Muscle layer of duodenum (tissue), 2 donors: ENCODE data around the gene RPS6KA5.
"Not testable (repeated sequence)": the region's sequence is repeated elsewhere in the genome, so short reads cannot be mapped to it uniquely, and the experiment has no call there.

Source experiments
- H3K27ac ChIP-seq: one replicate; pipeline ENCODE4 v1.7.0; 2013; ENCODE audit warnings: mild to moderate bottlenecking, low read length
- H3K27me3 ChIP-seq: one replicate; pipeline ENCODE4 v1.7.0; 2013; ENCODE audit warnings: low read depth, mild to moderate bottlenecking, control low read depth, low read length
- H3K36me3 ChIP-seq, 2 donors: one replicate each; pipeline ENCODE4 v1.7.0; 2013; ENCODE audit warnings: low read length in 2 of 2, control low read depth in 1 of 2, mild to moderate bottlenecking in 1 of 2; ENCODE audit not compliant: insufficient read depth in 2 of 2, control insufficient read depth in 1 of 2
- H3K4me1 ChIP-seq, 2 donors: one replicate each; pipeline ENCODE4 v1.7.0; 2013; ENCODE audit warnings: low read length in 2 of 2, mild to moderate bottlenecking in 2 of 2, control low read depth in 1 of 2, moderate library complexity in 1 of 2; ENCODE audit not compliant: insufficient read depth in 2 of 2, control insufficient read depth in 1 of 2
- H3K4me3 ChIP-seq, 2 donors: one replicate each; pipeline ENCODE4 v1.7.0; 2013; ENCODE audit warnings: low read length in 2 of 2, low read depth in 1 of 2, mild to moderate bottlenecking in 1 of 2
- H3K9me3 ChIP-seq, 2 donors: one replicate each; pipeline ENCODE4 v1.7.0; 2013; ENCODE audit warnings: low read length in 2 of 2, control low read depth in 1 of 2, mild to moderate bottlenecking in 1 of 2; ENCODE audit not compliant: control insufficient read depth in 1 of 2
- donor health status: healthy.

RPS6KA5 gene

DNA sequence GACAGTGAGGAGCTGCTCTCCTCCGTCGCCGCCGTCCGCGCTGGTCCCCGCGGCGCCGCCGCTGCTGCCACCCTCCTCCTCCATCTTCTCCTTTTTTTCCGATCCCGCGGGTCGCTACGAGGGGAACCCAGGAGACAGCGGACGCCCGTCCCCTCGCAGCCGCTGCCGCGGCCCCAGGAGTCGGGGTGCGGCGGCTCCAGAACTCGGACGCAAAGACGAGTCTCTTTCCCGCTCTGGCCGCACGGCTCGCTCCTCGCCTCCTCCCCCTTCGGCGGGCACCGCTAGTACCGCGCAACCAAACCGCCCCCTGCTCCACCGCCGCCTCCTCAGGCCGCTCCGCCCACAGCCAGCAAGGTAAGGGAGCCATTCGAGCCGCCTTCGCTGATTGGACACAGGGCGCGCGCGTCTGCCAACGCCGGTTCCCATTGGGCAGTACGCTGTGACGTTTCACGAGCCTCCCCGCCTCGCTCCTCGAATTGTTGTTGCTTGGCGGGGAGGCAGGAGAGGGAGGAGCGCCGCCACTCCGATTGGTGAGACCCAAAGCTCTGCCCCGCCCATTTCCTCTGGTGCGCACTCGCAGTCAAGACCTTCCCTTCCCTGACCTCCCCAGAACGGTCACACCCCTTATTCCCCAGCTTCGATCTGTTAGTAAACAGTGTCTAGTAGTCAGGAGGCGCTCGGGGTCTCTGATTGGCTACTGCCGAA lies at the start of gene RPS6KA5:
Gene RPS6KA5 (minus strand): TSS at position 291 of the 705 bp plus-strand sequence. CDS start 207 bp downstream, at position 84.
- H3K4me1 ChIP-seq = peaks cover 11 to 45% of the 10 kb centered on the region in 2 donors
- no peaks in the 10 kb centered on the region for H3K27me3 ChIP-seq
- no peaks in the 10 kb centered on the region for H3K36me3 ChIP-seq
- peak within 1 kb of the TSS; percentile 80 to 94 for H3K4me3 ChIP-seq
- H3K9me3 ChIP-seq = no peaks in the 10 kb centered on the region
- H3K27ac ChIP-seq = peak within 1 kb of the TSS; percentile 92

DNA sequence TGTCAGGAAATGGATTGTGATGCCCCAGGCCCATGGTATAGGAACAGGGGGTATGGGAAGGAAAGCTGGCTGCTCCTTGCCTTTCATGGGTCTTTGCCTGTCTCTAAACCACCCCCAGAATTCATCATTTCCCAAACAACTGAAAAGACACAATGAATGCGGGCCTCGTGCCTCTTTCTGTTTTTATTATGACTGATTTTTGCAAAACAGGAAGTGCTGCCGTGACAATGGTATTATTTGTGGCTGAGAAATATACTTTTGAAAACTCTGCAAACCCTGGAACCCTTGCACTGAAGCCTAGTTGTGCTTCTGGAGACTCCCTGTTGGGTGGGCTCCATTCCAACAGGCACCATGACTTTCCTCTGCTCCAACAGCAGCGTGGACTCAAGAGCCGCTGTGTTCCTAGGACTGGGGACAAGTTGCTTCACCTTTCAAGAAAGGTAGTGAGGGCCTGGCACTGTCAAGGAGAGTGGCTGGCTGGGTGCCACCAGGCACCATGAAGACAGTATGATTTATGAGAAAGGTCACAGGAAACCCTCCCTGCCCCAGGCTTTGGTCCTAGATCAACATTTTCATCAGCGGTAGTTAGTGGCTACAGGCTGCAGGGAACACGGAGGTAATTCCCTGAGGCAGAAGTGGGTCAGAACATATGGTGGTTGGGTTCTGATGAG lies 48.6 kb upstream of the RPS6KA5 start:
- Histone ChIP-seq H3K4me3 (no peak overlapping the region), H3K9me3 (no peaks in the 10 kb centered on the region), H3K27ac (peak overlapping the region; percentile 25), H3K36me3 (peaks cover 0 to under 1% of the 10 kb centered on the region in 2 donors), H3K27me3 (no peaks in the 10 kb centered on the region), H3K4me1 (peaks cover 15 to 37% of the 10 kb centered on the region in 2 donors)

DNA sequence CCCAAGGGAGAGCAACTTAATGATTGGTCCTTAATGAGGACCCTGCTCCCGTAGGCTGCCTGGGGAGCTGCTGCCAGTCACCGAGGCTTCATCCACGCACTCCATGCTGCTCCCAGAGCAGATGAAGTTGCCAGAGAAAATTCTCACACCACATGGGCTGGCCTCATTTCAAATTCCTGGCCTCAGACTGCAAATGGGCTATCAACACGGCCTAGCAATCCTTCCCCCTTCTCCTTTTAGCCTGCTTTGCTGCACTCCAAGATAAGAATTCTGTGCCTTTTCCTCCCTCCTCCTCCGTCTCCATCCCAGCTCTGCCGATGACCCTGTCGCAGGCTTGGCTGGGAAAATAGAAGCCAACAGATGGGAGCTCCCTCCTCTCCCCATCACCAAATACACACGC lies 42.7 kb upstream of the RPS6KA5 start:
- Histone ChIP-seq H3K27ac (no peak overlapping the region), H3K27me3 (no peaks in the 10 kb centered on the region), H3K4me3 (no peak overlapping the region), H3K9me3 (no peaks in the 10 kb centered on the region), H3K4me1 (no peaks in the 10 kb centered on the region), H3K36me3 (no peaks in the 10 kb centered on the region)

DNA sequence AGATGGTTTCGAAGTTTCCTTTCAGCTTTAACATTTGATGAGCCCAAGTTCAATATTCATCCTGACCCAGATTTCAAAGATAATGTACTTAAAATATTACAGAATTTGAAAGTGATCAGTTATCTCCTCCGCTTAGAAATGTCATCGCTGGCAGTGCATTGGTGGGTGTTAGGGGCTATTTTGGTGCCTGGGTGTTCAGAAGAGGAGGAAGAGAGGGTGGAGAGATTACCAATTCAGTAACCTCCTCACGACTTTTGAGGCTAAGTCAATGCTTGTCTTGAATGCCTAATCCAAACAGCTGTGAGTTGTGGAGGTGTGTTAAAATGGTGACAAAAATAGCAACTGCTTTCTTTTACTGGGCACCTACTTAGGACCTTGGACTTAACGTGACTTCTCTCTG lies 39.7 kb upstream of the RPS6KA5 start:
- no peaks in the 10 kb centered on the region for H3K4me1 ChIP-seq
- no peaks in the 10 kb centered on the region for H3K36me3 ChIP-seq
- H3K27ac ChIP-seq = no peak overlapping the region
- no peaks in the 10 kb centered on the region for H3K9me3 ChIP-seq
- H3K27me3 ChIP-seq = no peaks in the 10 kb centered on the region
- H3K4me3 ChIP-seq = no peak overlapping the region

DNA sequence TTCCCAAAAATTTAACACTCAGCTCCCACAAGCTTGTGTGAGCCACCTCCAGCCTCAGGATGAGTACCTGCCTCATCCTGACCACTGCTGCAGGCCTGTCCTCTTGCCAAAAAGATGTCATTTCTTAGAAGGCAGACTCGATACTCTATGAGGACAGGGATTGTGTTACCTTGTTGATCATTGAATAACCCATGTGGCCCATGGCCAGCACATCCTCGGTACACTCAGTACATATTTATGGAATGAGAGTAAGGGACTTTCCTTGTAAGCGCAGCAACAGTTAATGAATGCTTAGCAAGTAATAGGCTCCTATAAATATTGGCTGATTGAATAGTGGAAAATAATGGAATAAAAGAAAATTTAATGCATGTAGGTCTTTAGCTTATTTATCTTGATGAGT lies 38.1 kb upstream of the RPS6KA5 start:
- H3K27ac ChIP-seq = no peak overlapping the region
- no peaks in the 10 kb centered on the region for H3K4me1 ChIP-seq
- H3K36me3 ChIP-seq = no peaks in the 10 kb centered on the region
- H3K9me3 ChIP-seq = no peaks in the 10 kb centered on the region
- H3K27me3 ChIP-seq = no peaks in the 10 kb centered on the region
- H3K4me3 ChIP-seq = no peak overlapping the region

DNA sequence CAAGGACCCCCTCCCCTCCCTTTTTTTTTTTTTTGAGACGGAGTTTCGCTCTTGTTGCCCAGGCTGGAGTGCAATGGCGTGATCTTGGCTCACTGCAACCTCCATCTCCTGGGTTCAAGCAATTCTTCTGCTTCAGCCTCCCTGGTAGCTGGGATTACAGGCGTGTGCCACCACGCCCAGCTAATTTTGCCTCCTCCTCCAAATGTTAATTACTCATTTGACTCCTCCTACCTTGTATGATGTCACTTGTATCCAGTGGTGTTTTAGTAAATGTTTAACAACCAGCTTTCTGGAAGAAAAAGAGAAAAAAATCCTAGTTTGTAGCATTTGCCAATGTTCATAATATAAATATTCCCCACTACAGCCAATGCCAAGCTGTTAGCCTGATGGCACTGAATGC lies 37.2 kb upstream of the RPS6KA5 start:
- not testable (repeated sequence) for H3K4me3 ChIP-seq

DNA sequence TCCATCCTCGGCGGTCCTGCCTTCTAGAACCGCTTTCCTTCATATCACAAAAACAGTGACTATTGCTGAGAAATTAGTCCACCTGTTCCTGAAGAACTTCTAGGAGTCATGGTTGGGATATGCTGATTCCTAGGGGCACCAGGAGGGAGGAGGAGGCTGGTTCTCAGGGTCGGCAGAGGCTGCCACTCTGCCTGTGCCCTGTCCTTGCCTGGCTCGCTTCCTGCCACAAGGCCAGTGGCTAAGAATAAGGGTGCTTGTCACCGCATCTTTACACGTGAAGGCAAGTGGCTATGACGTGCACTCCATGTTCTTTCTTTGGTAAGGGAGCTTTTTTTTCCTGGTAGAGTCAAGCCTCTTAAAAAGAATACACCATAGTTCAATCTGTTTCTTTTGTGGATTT lies 34.7 kb upstream of the RPS6KA5 start:
- no peak overlapping the region for H3K27ac ChIP-seq

More for the DNA sequence above, 37.2 kb upstream of the RPS6KA5 start:
- not testable (repeated sequence) for H3K9me3 ChIP-seq, H3K27me3 ChIP-seq, H3K4me1 ChIP-seq, H3K36me3 ChIP-seq, H3K27ac ChIP-seq

DNA sequence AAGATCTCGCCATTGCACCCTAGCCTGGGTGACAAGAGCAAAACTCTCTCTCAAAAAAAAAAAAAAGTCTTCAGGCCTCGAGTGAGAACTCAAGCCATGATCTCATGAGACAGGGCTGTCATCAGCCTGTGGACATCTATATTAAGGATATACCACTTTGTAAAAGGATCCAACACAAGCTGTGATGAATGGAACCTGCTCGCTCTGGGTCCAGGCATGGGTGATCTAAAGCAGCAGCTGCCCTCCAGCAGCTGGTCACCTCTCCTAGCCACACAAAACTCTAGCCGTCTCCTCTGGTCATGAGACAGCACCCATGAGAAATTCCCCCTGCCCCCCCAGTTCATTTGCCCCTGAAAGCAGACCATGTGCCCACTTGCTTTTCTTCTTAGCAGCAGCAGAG lies 34.3 kb upstream of the RPS6KA5 start:
- no peak overlapping the region for H3K4me3 ChIP-seq
- H3K4me1 ChIP-seq = no peaks in the 10 kb centered on the region
- no peak overlapping the region for H3K27ac ChIP-seq
- H3K9me3 ChIP-seq = no peaks in the 10 kb centered on the region
- H3K27me3 ChIP-seq = no peaks in the 10 kb centered on the region
- H3K36me3 ChIP-seq = no peaks in the 10 kb centered on the region

More for the DNA sequence above, 34.7 kb upstream of the RPS6KA5 start:
- no peaks in the 10 kb centered on the region for H3K27me3 ChIP-seq
- no peaks in the 10 kb centered on the region for H3K36me3 ChIP-seq
- H3K9me3 ChIP-seq = no peaks in the 10 kb centered on the region
- no peaks in the 10 kb centered on the region for H3K4me1 ChIP-seq
- H3K4me3 ChIP-seq = no peak overlapping the region

DNA sequence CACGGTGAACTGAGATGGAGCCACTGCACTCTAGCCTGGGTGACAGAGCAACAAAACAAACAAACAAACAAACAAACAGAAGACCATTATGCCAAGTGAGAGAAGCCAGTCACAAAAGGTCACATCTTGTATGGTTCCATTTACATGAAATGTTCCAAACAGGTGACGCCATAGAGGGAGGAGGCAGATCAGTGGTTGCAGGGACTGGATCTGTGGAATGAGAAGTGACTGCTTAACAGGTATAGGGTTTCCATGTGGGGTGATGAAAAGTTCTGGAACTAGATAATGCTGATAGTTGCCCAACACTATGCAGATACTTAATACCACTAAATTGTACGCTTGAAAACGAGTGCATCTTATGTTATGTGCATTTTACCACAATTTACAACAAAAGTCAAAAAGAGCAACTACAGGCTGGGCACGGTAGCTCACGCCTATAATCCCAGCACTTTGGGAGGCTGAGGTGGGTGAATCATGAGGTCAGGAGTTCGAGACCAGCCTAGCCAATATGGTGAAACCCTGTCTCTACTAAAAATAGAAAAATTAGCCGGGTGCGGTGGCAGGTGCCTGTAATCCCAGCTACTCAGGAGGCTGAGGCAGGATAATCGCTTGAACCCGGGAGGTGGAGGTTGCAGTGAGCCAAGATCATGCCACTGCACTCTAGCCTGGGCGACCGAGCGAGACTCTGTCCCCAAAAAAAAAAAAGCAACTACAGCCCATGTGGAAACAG lies 33.5 kb upstream of the RPS6KA5 start:
- not testable (repeated sequence) for H3K4me1 ChIP-seq, H3K27me3 ChIP-seq, H3K36me3 ChIP-seq, H3K9me3 ChIP-seq, H3K27ac ChIP-seq, H3K4me3 ChIP-seq

DNA sequence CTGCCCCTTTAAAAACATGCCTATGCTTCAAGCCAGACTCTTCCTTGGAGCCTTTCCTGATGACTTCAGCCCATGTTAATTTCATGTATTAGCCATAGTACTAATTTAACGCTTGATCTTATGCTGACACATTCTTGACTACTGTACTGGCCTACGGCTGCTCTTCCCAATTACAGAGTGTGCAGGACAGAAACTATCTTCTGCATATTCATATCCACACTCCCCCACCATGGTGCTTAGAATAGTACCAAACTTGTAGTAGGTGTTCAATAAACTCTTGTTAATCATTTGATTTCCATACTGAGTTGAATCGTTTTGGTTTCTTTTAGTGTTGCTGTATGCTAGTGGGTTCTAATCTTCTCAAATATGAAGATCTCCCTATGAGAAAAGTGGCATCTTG lies 31.6 kb upstream of the RPS6KA5 start:
- no peak overlapping the region for H3K27ac ChIP-seq
- H3K27me3 ChIP-seq = no peaks in the 10 kb centered on the region
- no peaks in the 10 kb centered on the region for H3K36me3 ChIP-seq
- H3K4me1 ChIP-seq = peaks cover 0 to 4% of the 10 kb centered on the region in 2 donors
- H3K4me3 ChIP-seq = no peak overlapping the region
- H3K9me3 ChIP-seq = no peaks in the 10 kb centered on the region

DNA sequence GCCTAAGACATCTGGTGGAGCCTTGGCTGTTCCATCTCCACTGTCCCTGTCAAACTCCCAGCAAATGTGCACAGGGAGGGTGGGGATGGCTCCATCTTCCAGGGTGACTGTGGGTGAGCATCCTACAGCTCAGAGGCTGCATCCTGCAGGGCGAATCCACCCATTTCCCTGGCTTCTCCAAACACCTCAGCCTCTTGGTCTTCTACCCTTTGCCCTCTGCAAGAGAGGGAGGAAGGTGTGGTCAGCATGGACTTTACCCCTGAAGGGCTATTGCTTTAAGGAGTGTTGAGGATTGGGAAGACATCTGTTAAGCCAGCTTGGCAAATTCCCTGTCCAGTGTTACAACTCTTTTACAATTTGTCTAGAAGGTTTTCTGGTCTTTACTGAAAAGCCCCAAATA lies 30.3 kb upstream of the RPS6KA5 start:
- Histone ChIP-seq H3K4me1 (peaks cover 0 to 4% of the 10 kb centered on the region in 2 donors), H3K9me3 (no peaks in the 10 kb centered on the region), H3K27me3 (no peaks in the 10 kb centered on the region), H3K36me3 (no peaks in the 10 kb centered on the region), H3K27ac (no peak overlapping the region), H3K4me3 (no peak overlapping the region)
